Loucy (cell line): ENCODE data around the gene NFATC3.

Experiments used
- H2AFZ ChIP-seq: fragments of 200-600 bp; sonication (generic); 2 replicates; pipeline ENCODE4 v1.6.0; 2016; ENCODE audit warnings: antibody characterized with exemption, mild to moderate bottlenecking, low read length, moderate library complexity
- H3F3A ChIP-seq: fragments of 200-600 bp; 2 replicates; pipeline ENCODE4 v1.6.0; 2016; ENCODE audit warnings: antibody characterized with exemption, low read depth, mild to moderate bottlenecking
- H3K27me3 ChIP-seq: fragments of 200-600 bp; sonication (generic); 2 replicates; pipeline ENCODE4 v1.6.1; 2014; ENCODE audit warnings: low read length, mild to moderate bottlenecking; ENCODE audit not compliant: insufficient read depth, poor library complexity, severe bottlenecking
- H3K36me3 ChIP-seq: fragments of 200-600 bp; sonication (generic); 2 replicates; pipeline ENCODE4 v1.6.1; 2016; ENCODE audit warnings: low read length; ENCODE audit not compliant: insufficient read depth
- H3K4me1 ChIP-seq: fragments of 200-600 bp; sonication (generic); 2 replicates; pipeline ENCODE4 v1.5.1; 2014; ENCODE audit warnings: low read length, mild to moderate bottlenecking; ENCODE audit not compliant: insufficient read depth, poor library complexity, severe bottlenecking
- H3K4me2 ChIP-seq: fragments of 200-600 bp; sonication (generic); 2 replicates; pipeline ENCODE4 v1.6.0; 2014; ENCODE audit warnings: antibody characterized with exemption, low read length, low read depth, mild to moderate bottlenecking; ENCODE audit not compliant: poor library complexity, severe bottlenecking
- H3K4me3 ChIP-seq: fragments of 200-600 bp; sonication (generic); 2 replicates; pipeline ENCODE4 v1.5.1; 2014; ENCODE audit warnings: low read length, mild to moderate bottlenecking, mixed read lengths; ENCODE audit not compliant: poor library complexity, severe bottlenecking
- H3K79me2 ChIP-seq: fragments of 200-600 bp; sonication (generic); 2 replicates; pipeline ENCODE4 v1.6.1; 2014; ENCODE audit warnings: low read length; ENCODE audit not compliant: insufficient read depth
- H3K9ac ChIP-seq: fragments of 200-600 bp; sonication (generic); 2 replicates; pipeline ENCODE4 v1.6.0; 2014; ENCODE audit warnings: mild to moderate bottlenecking, low read depth, low read length, moderate library complexity; ENCODE audit not compliant: poor library complexity, severe bottlenecking
- H3K9me2 ChIP-seq: fragments of 200-600 bp; sonication (generic); replicated peaks from 2 replicates; pipeline ENCODE4 v1.6.1; 2016; ENCODE audit warnings: low read depth, low read length, mixed read lengths
- H3K9me3 ChIP-seq: fragments of 200-600 bp; sonication (generic); 2 replicates; pipeline ENCODE4 v1.6.1; 2014; ENCODE audit warnings: mild to moderate bottlenecking, antibody characterized with exemption, low read length, low read depth; ENCODE audit not compliant: insufficient read depth
- H4K20me1 ChIP-seq: fragments of 200-600 bp; sonication (generic); 2 replicates; pipeline ENCODE4 v1.6.0; 2014; ENCODE audit warnings: antibody characterized with exemption, low read length, mild to moderate bottlenecking; ENCODE audit not compliant: insufficient read depth, poor library complexity, severe bottlenecking
- EZH2phosphoT487 ChIP-seq: fragments of 200-600 bp; IDR thresholded peaks from 2 replicates; pipeline ENCODE4 v1.6.1; 2018; ENCODE audit warnings: antibody characterized with exemption, mild to moderate bottlenecking, moderate library complexity, borderline replicate concordance
- TF ChIP-seq, protein P1 (sequence below): fragments of 200-600 bp; sonication (generic); conservative IDR thresholded peaks from 2 replicates; pipeline ENCODE4 v1.5.1; 2014; ENCODE audit warnings: mild to moderate bottlenecking, antibody characterized with exemption, low read length

NFATC3 gene

DNA sequence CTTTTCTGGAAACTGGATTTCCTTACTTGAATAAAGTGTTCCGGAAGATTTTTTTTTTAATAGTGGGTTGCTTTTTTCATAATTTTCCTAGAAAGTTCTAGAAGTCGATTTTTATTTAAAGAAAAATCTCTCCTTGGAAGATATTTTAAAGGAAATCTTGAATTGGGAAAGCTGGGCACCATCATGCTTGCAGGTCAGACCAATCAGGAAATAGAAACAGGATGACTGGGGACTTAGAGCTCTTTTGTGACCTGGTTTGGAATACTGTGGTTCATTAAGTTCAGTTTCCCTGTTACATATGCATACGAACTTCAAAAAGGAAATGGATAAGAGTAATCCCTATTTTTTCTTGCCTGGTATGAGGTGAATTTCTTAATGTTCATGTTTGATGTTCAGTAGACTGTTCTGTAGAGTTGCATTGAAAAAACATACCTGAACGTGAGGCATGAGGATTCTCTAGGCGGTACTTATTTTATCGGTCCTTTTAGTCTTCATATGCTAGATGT is 1.2 kb downstream of the NFATC3 start:
- H3K9ac ChIP-seq, result peak overlapping the region; percentile 94

GRCh38 chr16:68086860-68087268 is 1.7 kb downstream of the NFATC3 start:
- Histone ChIP-seq H4K20me1 (peaks cover 64% of the 10 kb centered on the region), H3K9ac (peak overlapping the region; percentile 94)

More for the DNA sequence above, 1.2 kb downstream of the NFATC3 start:
- no peak overlapping the region for H2AFZ ChIP-seq
- no peak for TF ChIP-seq EZH2phosphoT487
- TF ChIP-seq, protein P1, sequence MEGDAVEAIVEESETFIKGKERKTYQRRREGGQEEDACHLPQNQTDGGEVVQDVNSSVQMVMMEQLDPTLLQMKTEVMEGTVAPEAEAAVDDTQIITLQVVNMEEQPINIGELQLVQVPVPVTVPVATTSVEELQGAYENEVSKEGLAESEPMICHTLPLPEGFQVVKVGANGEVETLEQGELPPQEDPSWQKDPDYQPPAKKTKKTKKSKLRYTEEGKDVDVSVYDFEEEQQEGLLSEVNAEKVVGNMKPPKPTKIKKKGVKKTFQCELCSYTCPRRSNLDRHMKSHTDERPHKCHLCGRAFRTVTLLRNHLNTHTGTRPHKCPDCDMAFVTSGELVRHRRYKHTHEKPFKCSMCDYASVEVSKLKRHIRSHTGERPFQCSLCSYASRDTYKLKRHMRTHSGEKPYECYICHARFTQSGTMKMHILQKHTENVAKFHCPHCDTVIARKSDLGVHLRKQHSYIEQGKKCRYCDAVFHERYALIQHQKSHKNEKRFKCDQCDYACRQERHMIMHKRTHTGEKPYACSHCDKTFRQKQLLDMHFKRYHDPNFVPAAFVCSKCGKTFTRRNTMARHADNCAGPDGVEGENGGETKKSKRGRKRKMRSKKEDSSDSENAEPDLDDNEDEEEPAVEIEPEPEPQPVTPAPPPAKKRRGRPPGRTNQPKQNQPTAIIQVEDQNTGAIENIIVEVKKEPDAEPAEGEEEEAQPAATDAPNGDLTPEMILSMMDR, result no peak
- peak overlapping the region; percentile 82 for H3K4me2 ChIP-seq
- H3F3A ChIP-seq, result 0 out of 2 replicates have a peak, but pooled peaks cover 3% of the 10 kb centered on the region
- H3K27me3 ChIP-seq, result no peaks in the 10 kb centered on the region
- H3K9me2 ChIP-seq, result no peaks in the 10 kb centered on the region
- peak overlapping the region; percentile 86 for H3K4me3 ChIP-seq
- peaks cover 85% of the 10 kb centered on the region for H3K79me2 ChIP-seq
- H3K4me1 ChIP-seq, result peaks cover 62% of the 10 kb centered on the region
- H3K36me3 ChIP-seq, result no peaks in the 10 kb centered on the region
- peaks cover 59% of the 10 kb centered on the region for H4K20me1 ChIP-seq
- no peaks in the 10 kb centered on the region for H3K9me3 ChIP-seq

DNA sequence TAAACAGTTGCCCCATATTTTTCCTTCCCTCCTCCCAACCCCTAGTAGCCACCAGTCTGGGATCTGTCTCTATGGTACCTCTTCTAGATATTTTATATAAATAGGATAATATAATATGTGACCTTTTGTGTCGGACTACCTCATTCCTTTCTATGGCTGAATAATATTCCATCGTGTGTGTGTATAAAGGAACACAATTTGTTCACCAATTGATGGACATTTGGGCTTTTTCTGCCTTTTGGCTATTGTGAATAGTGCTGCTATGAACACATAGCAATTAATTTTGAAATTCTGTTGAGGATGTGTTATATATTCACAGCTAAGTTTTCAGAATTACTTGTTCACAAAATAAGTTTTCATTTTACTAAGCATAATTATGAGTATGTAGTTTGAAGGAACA is 2.5 kb downstream of the NFATC3 start:
- Histone ChIP-seq H3K9me2 (no peaks in the 10 kb centered on the region), H3K79me2 (peaks cover 85% of the 10 kb centered on the region), H3K4me1 (peaks cover 59% of the 10 kb centered on the region), H3K4me2 (peak overlapping the region; percentile 82), H3K27me3 (no peaks in the 10 kb centered on the region), H3K9me3 (no peaks in the 10 kb centered on the region), H3K4me3 (peak overlapping the region; percentile 86), H3K36me3 (no peaks in the 10 kb centered on the region), H2AFZ (no peak overlapping the region), H3F3A (0 out of 2 replicates have a peak, but pooled peaks cover 3% of the 10 kb centered on the region), H3K9ac (peak overlapping the region; percentile 94), H4K20me1 (peaks cover 70% of the 10 kb centered on the region)
- TF ChIP-seq, protein P1, result no peak
- no peak for TF ChIP-seq EZH2phosphoT487

More at GRCh38 chr16:68086860-68087268, 1.7 kb downstream of the NFATC3 start:
- Histone ChIP-seq H3K27me3 (no peaks in the 10 kb centered on the region), H3K4me3 (peak overlapping the region; percentile 86), H3K9me2 (no peaks in the 10 kb centered on the region), H3F3A (0 out of 2 replicates have a peak, but pooled peaks cover 3% of the 10 kb centered on the region), H2AFZ (no peak overlapping the region), H3K9me3 (no peaks in the 10 kb centered on the region), H3K4me1 (peaks cover 62% of the 10 kb centered on the region), H3K36me3 (no peaks in the 10 kb centered on the region), H3K79me2 (peaks cover 85% of the 10 kb centered on the region), H3K4me2 (peak overlapping the region; percentile 82)
- TF ChIP-seq EZH2phosphoT487, result no peak
- TF ChIP-seq, protein P1, result no peak
